PC-3 (cell line): Measurements from ENCODE around the gene TMPO. TPM values are rescaled to one million over a fixed set of nuclear protein-coding genes. Genes with fewer than 3 reads are reported as not detected.

Source experiments
- ATAC-seq: fragments of 200-7000 bp; cut with Tn5 transposase; 2 replicates; pipeline ENCODE4 v1.9.1; 2020; ENCODE audit warnings: mild to moderate bottlenecking, moderate library complexity
- BruUV-seq: library from RNA; stranded (reverse); fragments of 400-500 nt; replicated peaks from 2 replicates; lab custom pipeline; 2021; lab: Mats Ljungman, UMichigan
- CTCF ChIA-PET: fragments of 300-600 bp; sonication (Branson Sonifier 250); formaldehyde crosslinking; loops from one replicate; lab custom pipeline; 2022; ENCODE audit warnings: antibody characterized with exemption; lab: Charles Lee
- POLR2A ChIA-PET: fragments of 300-600 bp; sonication (Branson Sonifier 250); formaldehyde crosslinking; loops from one replicate; lab custom pipeline; 2022; ENCODE audit warnings: antibody characterized with exemption; ENCODE audit not compliant: unreplicated experiment; lab: Charles Lee
- DNase-seq: peaks from one replicate; pipeline ENCODE4 v3.0.0-alpha.2; 2015
- H2AFZ ChIP-seq: fragments of 300-600 bp; sonication (generic); 2 replicates; pipeline ENCODE4 v1.6.0; 2016; ENCODE audit warnings: antibody characterized with exemption, low read length
- H3F3A ChIP-seq: fragments of 300-600 bp; sonication (generic); one replicate; pipeline ENCODE4 v1.6.0; 2017; ENCODE audit warnings: antibody characterized with exemption, low read length, control low read depth, mild to moderate bottlenecking; ENCODE audit not compliant: unreplicated experiment
- H3K27ac ChIP-seq: fragments of 300-600 bp; sonication (generic); 2 replicates; pipeline ENCODE4 v1.5.1; 2016; ENCODE audit warnings: mild to moderate bottlenecking, low read length
- H3K27me3 ChIP-seq: fragments of 300-600 bp; sonication (generic); 2 replicates; pipeline ENCODE4 v1.6.1; 2016; ENCODE audit warnings: low read length, mixed read lengths
- H3K36me3 ChIP-seq: fragments of 300-600 bp; sonication (generic); 2 replicates; pipeline ENCODE4 v1.6.1; 2016; ENCODE audit warnings: low read depth, mixed run types, low read length, mixed read lengths
- H3K4me1 ChIP-seq: fragments of 300-600 bp; sonication (generic); 2 replicates; pipeline ENCODE4 v1.5.1; 2016; ENCODE audit warnings: low read length; ENCODE audit not compliant: insufficient read depth
- H3K4me2 ChIP-seq: fragments of 300-600 bp; sonication (generic); 2 replicates; pipeline ENCODE4 v1.6.0; 2016; ENCODE audit warnings: low read length
- H3K4me3 ChIP-seq: fragments of 300-600 bp; sonication (generic); 2 replicates; pipeline ENCODE4 v1.5.1; 2016; ENCODE audit warnings: mild to moderate bottlenecking, low read length, mixed read lengths
- H3K79me2 ChIP-seq: fragments of 300-600 bp; sonication (generic); 2 replicates; pipeline ENCODE4 v1.6.1; 2017; ENCODE audit warnings: low read length, mixed read lengths
- H3K9ac ChIP-seq: fragments of 300-600 bp; sonication (generic); 2 replicates; pipeline ENCODE4 v1.6.0; 2016; ENCODE audit warnings: mild to moderate bottlenecking, low read length
- H3K9me2 ChIP-seq: fragments of 300-600 bp; sonication (generic); replicated peaks from 2 replicates; pipeline ENCODE4 v1.6.1; 2016; ENCODE audit warnings: mixed run types, low read length, mixed read lengths
- H3K9me3 ChIP-seq: fragments of 300-600 bp; sonication (generic); 2 replicates; pipeline ENCODE4 v1.6.1; 2016; ENCODE audit warnings: low read length, mixed read lengths
- H4K20me1 ChIP-seq: fragments of 300-600 bp; sonication (generic); 2 replicates; pipeline ENCODE4 v1.6.1; 2016; ENCODE audit warnings: low read length, mixed read lengths
- EZH2 ChIP-seq: fragments of 300-600 bp; sonication (generic); IDR thresholded peaks from one replicate; pipeline ENCODE4 v1.6.1; 2017; ENCODE audit warnings: antibody characterized with exemption, mild to moderate bottlenecking, low read length; ENCODE audit not compliant: unreplicated experiment
- EZH2phosphoT487 ChIP-seq: fragments of 300-600 bp; sonication (generic); IDR thresholded peaks from 2 replicates; pipeline ENCODE4 v1.6.1; 2018; ENCODE audit warnings: mild to moderate bottlenecking, antibody characterized with exemption, low read length, borderline replicate concordance
- intact Hi-C: fragments of 100-400 bp; cut with micrococcal nuclease; formaldehyde crosslinking; loops from 2 replicates; pipeline ENCODE4 v1.9.0; 2023
- total RNA-seq: library from RNA; depleted of rRNA; stranded (reverse); fragments of >200 nt; gene quantifications from 2 replicates; pipeline ENCODE4 v1.2.3, GENCODE V29; 2014
- TF ChIP-seq, protein P1 (sequence below): fragments of 300-600 bp; sonication (generic); conservative IDR thresholded peaks from 2 replicates; pipeline ENCODE4 v1.5.1; 2017; ENCODE audit warnings: antibody characterized with exemption, low read depth, mild to moderate bottlenecking, low read length

The TMPO gene
- total RNA-seq, 1 experiment from 2014 or later, result 160 TPM

DNA sequence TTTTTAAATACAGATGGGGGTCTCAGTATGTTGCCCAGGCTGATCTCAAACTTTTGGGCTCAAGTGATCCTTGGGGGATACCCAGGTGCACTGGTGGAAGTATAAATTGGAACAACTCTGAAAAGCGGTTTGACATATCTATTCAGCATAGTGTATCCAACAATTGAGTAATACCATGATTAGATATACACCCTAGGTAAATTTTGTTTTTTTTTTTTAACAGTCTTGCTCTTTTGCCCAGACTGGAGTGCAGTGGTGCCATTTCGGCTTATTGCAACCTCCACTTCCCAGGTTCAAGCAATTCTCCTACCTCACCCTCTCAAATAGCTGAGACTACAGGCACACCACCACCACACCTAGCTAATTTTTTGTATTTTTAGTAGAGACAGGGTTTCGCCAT is 46.5 kb downstream of the TMPO start:
- no peak for DNase-seq
- Histone ChIP-seq H3K9me3 (no peaks in the 10 kb centered on the region), H3K4me1 (no peaks in the 10 kb centered on the region), H3K4me3 (no peak overlapping the region), H3K36me3 (no peaks in the 10 kb centered on the region), H3F3A (no peaks in the 10 kb centered on the region), H4K20me1 (no peaks in the 10 kb centered on the region), H3K9ac (no peak overlapping the region), H3K4me2 (no peak overlapping the region), H3K27me3 (no peaks in the 10 kb centered on the region), H2AFZ (no peak overlapping the region), H3K9me2 (no peaks in the 10 kb centered on the region), H3K27ac (no peak overlapping the region), H3K79me2 (no peaks in the 10 kb centered on the region)
- ChIA-PET POLR2A (no interaction called here), CTCF (no interaction called here)
- no TSS peak for BruUV-seq
- intact Hi-C loops, result no loop called here
- TF ChIP-seq EZH2phosphoT487 (no peak), EZH2 (no peak)
- TF ChIP-seq, protein P1, sequence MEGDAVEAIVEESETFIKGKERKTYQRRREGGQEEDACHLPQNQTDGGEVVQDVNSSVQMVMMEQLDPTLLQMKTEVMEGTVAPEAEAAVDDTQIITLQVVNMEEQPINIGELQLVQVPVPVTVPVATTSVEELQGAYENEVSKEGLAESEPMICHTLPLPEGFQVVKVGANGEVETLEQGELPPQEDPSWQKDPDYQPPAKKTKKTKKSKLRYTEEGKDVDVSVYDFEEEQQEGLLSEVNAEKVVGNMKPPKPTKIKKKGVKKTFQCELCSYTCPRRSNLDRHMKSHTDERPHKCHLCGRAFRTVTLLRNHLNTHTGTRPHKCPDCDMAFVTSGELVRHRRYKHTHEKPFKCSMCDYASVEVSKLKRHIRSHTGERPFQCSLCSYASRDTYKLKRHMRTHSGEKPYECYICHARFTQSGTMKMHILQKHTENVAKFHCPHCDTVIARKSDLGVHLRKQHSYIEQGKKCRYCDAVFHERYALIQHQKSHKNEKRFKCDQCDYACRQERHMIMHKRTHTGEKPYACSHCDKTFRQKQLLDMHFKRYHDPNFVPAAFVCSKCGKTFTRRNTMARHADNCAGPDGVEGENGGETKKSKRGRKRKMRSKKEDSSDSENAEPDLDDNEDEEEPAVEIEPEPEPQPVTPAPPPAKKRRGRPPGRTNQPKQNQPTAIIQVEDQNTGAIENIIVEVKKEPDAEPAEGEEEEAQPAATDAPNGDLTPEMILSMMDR, result no peak
- ATAC-seq, result no peak

DNA sequence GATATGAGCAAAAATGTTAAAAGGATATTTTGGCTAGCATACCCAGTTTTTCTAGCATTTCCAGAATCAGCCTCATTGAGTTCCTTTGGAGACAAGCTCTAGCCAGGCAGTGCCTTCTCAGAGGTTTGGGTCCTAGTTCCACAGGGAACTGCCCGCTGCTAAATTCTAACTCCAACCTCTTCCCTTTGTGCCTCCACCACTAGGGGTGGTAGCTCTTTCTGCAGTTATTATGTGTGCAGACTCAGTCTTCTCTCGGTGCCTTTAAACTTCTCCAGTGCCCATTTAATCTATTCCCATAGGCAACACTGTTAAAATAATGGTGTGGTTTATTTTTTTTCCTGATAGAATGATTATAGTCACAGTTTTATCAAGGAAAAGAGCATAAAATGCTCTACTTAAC is 56.6 kb downstream of the TMPO start:
- Histone ChIP-seq H3K36me3 (no peaks in the 10 kb centered on the region), H3K9ac (no peak overlapping the region), H3K9me3 (no peaks in the 10 kb centered on the region), H4K20me1 (no peaks in the 10 kb centered on the region), H3K27ac (no peak overlapping the region), H3K4me1 (peaks cover 6% of the 10 kb centered on the region), H3K4me3 (no peak overlapping the region), H3F3A (no peaks in the 10 kb centered on the region), H3K9me2 (no peaks in the 10 kb centered on the region), H2AFZ (no peak overlapping the region), H3K79me2 (no peaks in the 10 kb centered on the region), H3K4me2 (no peak overlapping the region), H3K27me3 (no peaks in the 10 kb centered on the region)
- CTCF ChIA-PET, result no interaction called here
- intact Hi-C loops, result no loop called here
- POLR2A ChIA-PET, result no interaction called here
- BruUV-seq, result no TSS peak
- ATAC-seq (no peak), DNase-seq (no peak)
- TF ChIP-seq EZH2phosphoT487 (no peak), EZH2 (no peak)
- TF ChIP-seq, protein P1, result peak; percentile 57

- H3K79me2 ChIP-seq, result no peaks in the 10 kb centered on the region
- DNase-seq (peak; percentile 73), ATAC-seq (peak; percentile 88)
- no peaks in the 10 kb centered on the region for H3F3A ChIP-seq
- H3K4me1 ChIP-seq, result peaks cover 6% of the 10 kb centered on the region
- CTCF ChIA-PET, result no interaction called here
- POLR2A ChIA-PET, result no interaction called here
- no peaks in the 10 kb centered on the region for H3K9me2 ChIP-seq
- no TSS peak for BruUV-seq
- intact Hi-C loops, result no loop called here
- H3K36me3 ChIP-seq, result no peaks in the 10 kb centered on the region
- H2AFZ ChIP-seq, result no peak overlapping the region
- H3K9me3 ChIP-seq, result no peaks in the 10 kb centered on the region
- no peak overlapping the region for H3K27ac ChIP-seq
- TF ChIP-seq EZH2 (no peak), EZH2phosphoT487 (no peak)
- TF ChIP-seq, protein P1, result no peak
- no peak overlapping the region for H3K4me2 ChIP-seq
- H3K9ac ChIP-seq, result no peak overlapping the region
- no peaks in the 10 kb centered on the region for H3K27me3 ChIP-seq
- H4K20me1 ChIP-seq, result no peaks in the 10 kb centered on the region
- no peak overlapping the region for H3K4me3 ChIP-seq
Observed at GRCh38 chr12:98574110-98574509, 58.7 kb downstream of the TMPO start.
